Thymus (tissue), 11 donors: ENCODE data around the gene IL21R. TPM values are rescaled to one million over a fixed set of nuclear protein-coding genes. Genes with fewer than 3 reads are reported as not detected.

Experiments
- DNase-seq, 9 donors: peaks; one replicate each; pipeline ENCODE4 v3.0.0-alpha.2; 2013; ENCODE audit warnings: low spot score in 9 of 9, low read depth in 6 of 9, missing footprints in 1 of 9
- H3K27ac ChIP-seq, 2 donors: one replicate each; pipeline ENCODE4 v1.5.1; 2013; ENCODE audit warnings: control low read depth in 1 of 2, low read depth in 1 of 2, low read length in 1 of 2, mild to moderate bottlenecking in 1 of 2, moderate library complexity in 1 of 2
- H3K27me3 ChIP-seq, 2 donors: one replicate each; pipeline ENCODE4 v1.5.1; 2013; ENCODE audit warnings: low read length in 1 of 2; ENCODE audit not compliant: control insufficient read depth in 2 of 2, insufficient read depth in 1 of 2
- H3K36me3 ChIP-seq, 2 donors: one replicate each; pipeline ENCODE4 v1.5.1; 2013; ENCODE audit warnings: low read length in 1 of 2, mild to moderate bottlenecking in 1 of 2, moderate library complexity in 1 of 2; ENCODE audit not compliant: control insufficient read depth in 2 of 2, insufficient read depth in 2 of 2
- H3K4me1 ChIP-seq, 2 donors: one replicate each; pipeline ENCODE4 v1.5.1; 2013; ENCODE audit warnings: low read length in 2 of 2; ENCODE audit not compliant: control insufficient read depth in 2 of 2, insufficient read depth in 2 of 2
- H3K4me3 ChIP-seq, 2 donors: one replicate each; pipeline ENCODE4 v1.5.1; 2013; ENCODE audit warnings: low read length in 2 of 2, control low read depth in 1 of 2, mild to moderate bottlenecking in 1 of 2
- H3K9me3 ChIP-seq, 2 donors: one replicate each; pipeline ENCODE4 v1.5.1; 2013; ENCODE audit warnings: low read length in 1 of 2, mild to moderate bottlenecking in 1 of 2; ENCODE audit not compliant: control insufficient read depth in 2 of 2, insufficient read depth in 1 of 2
- WGBS: extraction: QIAGEN DNeasy Blood & Tissue Kit; methylation state at CpG from one replicate; pipeline ENCODE4 v1.1.7; 2013; 5-methylcytosine and 5-hydroxymethylcytosine counted together
- polyA plus RNA-seq: library from polyadenylated mRNA; stranded (reverse); fragments of 200-250 nt; gene quantifications from one replicate; pipeline ENCODE4 v1.2.3, GENCODE V29; 2013
- total RNA-seq: library from RNA; stranded (reverse); fragments of 120-200 nt; gene quantifications from one replicate; pipeline ENCODE4 v1.2.4, GENCODE V29; 2013
- donor health status: healthy.

The IL21R gene
- total and polyA plus RNA-seq, 2 donors = 10.7 to 12.8 TPM

- Histone ChIP-seq H3K4me1 (no peaks in the 10 kb centered on the region), H3K27ac (no peak overlapping the region), H3K27me3 (no peaks in the 10 kb centered on the region), H3K4me3 (no peak overlapping the region), H3K9me3 (no peaks in the 10 kb centered on the region), H3K36me3 (peaks cover 80 to 98% of the 10 kb centered on the region in 2 donors)
- 99% methylated on average over 22 of the region's 22 CpGs for WGBS
- no peak for DNase-seq
These were observed 67.1 kb downstream of the IL21R start for GRCh38 chr16:27468941-27469531.

- WGBS = 94% methylated on average over 28 of the region's 28 CpGs
- H3K27ac ChIP-seq = no peak overlapping the region
- no peaks in the 10 kb centered on the region for H3K9me3 ChIP-seq
- DNase-seq = no peak
- no peak overlapping the region for H3K4me3 ChIP-seq
- H3K36me3 ChIP-seq = peaks cover 71 to 98% of the 10 kb centered on the region in 2 donors
- no peaks in the 10 kb centered on the region for H3K27me3 ChIP-seq
- H3K4me1 ChIP-seq = no peaks in the 10 kb centered on the region
These were observed 68.8 kb downstream of the IL21R start for GRCh38 chr16:27470567-27471431.

- H3K4me1 ChIP-seq = no peaks in the 10 kb centered on the region
- peaks cover 75 to 98% of the 10 kb centered on the region in 2 donors for H3K36me3 ChIP-seq
- no peaks in the 10 kb centered on the region for H3K27me3 ChIP-seq
- no peak for DNase-seq
- WGBS = 98% methylated on average over 19 of the region's 19 CpGs
- H3K4me3 ChIP-seq = no peak overlapping the region
- no peak overlapping the region for H3K27ac ChIP-seq
- no peaks in the 10 kb centered on the region for H3K9me3 ChIP-seq
These were observed 69.7 kb downstream of the IL21R start for GRCh38 chr16:27471661-27472060.

- no peak for DNase-seq
These were observed 70.4 kb downstream of the IL21R start for GRCh38 chr16:27472091-27473020.

GRCh38 chr16:27473101-27473900 is 71.3 kb downstream of the IL21R start:
- no peak overlapping the region for H3K27ac ChIP-seq
- no peaks in the 10 kb centered on the region for H3K27me3 ChIP-seq
- H3K4me3 ChIP-seq = no peak overlapping the region
- DNase-seq = no peak
- 99% methylated on average over 9 of the region's 9 CpGs for WGBS
- H3K4me1 ChIP-seq = no peaks in the 10 kb centered on the region
- peaks cover 76 to 95% of the 10 kb centered on the region in 2 donors for H3K36me3 ChIP-seq
- no peaks in the 10 kb centered on the region for H3K9me3 ChIP-seq

More at GRCh38 chr16:27472091-27473020, 70.4 kb downstream of the IL21R start:
- Histone ChIP-seq H3K27ac (no peak overlapping the region), H3K27me3 (no peaks in the 10 kb centered on the region), H3K4me3 (no peak overlapping the region), H3K36me3 (peaks cover 74 to 97% of the 10 kb centered on the region in 2 donors), H3K9me3 (no peaks in the 10 kb centered on the region), H3K4me1 (no peaks in the 10 kb centered on the region)
- 98% methylated on average over 15 of the region's 15 CpGs for WGBS

GRCh38 chr16:27474041-27474440 is 72.1 kb downstream of the IL21R start:
- Histone ChIP-seq H3K9me3 (no peaks in the 10 kb centered on the region), H3K4me1 (no peaks in the 10 kb centered on the region), H3K36me3 (peaks cover 73 to 91% of the 10 kb centered on the region in 2 donors), H3K27ac (no peak overlapping the region), H3K4me3 (no peak overlapping the region), H3K27me3 (no peaks in the 10 kb centered on the region)
- DNase-seq = no peak
- WGBS = 98% methylated on average over 9 of the region's 9 CpGs

GRCh38 chr16:27474921-27475320 is 72.9 kb downstream of the IL21R start:
- Histone ChIP-seq H3K36me3 (peaks cover 65 to 82% of the 10 kb centered on the region in 2 donors), H3K27ac (no peak overlapping the region), H3K4me3 (no peak overlapping the region), H3K9me3 (no peaks in the 10 kb centered on the region), H3K4me1 (no peaks in the 10 kb centered on the region), H3K27me3 (no peaks in the 10 kb centered on the region)
- DNase-seq = no peak
- WGBS = 97% methylated on average over 9 of the region's 9 CpGs

- no peak for DNase-seq
- Histone ChIP-seq H3K9me3 (no peaks in the 10 kb centered on the region), H3K4me1 (no peaks in the 10 kb centered on the region), H3K4me3 (no peak overlapping the region), H3K27me3 (no peaks in the 10 kb centered on the region), H3K27ac (no peak overlapping the region), H3K36me3 (peaks cover 63 to 81% of the 10 kb centered on the region in 2 donors)
- 94% methylated on average over 9 of the region's 9 CpGs for WGBS
These were observed 73.6 kb downstream of the IL21R start for GRCh38 chr16:27475561-27475960.
